Testis (tissue), 2 donors: Measurements from ENCODE around the gene SQSTM1.

Experiments used
- CTCF ChIP-seq, 3 experiments: fragments of 450-650 bp in 2 of 3; fragments of 200-600 bp in 1 of 3; sonication (generic) in 1 of 3; IDR thresholded peaks; one replicate each; pipeline ENCODE4 v1.5.1; 2016 to 2019; ENCODE audit warnings: antibody characterized with exemption in 3 of 3, mild to moderate bottlenecking in 2 of 3, moderate library complexity in 1 of 3
- POLR2A ChIP-seq: fragments of 450-650 bp; IDR thresholded peaks from one replicate; pipeline ENCODE4 v1.6.1; 2017; ENCODE audit warnings: antibody characterized with exemption, mild to moderate bottlenecking, moderate library complexity

DNA sequence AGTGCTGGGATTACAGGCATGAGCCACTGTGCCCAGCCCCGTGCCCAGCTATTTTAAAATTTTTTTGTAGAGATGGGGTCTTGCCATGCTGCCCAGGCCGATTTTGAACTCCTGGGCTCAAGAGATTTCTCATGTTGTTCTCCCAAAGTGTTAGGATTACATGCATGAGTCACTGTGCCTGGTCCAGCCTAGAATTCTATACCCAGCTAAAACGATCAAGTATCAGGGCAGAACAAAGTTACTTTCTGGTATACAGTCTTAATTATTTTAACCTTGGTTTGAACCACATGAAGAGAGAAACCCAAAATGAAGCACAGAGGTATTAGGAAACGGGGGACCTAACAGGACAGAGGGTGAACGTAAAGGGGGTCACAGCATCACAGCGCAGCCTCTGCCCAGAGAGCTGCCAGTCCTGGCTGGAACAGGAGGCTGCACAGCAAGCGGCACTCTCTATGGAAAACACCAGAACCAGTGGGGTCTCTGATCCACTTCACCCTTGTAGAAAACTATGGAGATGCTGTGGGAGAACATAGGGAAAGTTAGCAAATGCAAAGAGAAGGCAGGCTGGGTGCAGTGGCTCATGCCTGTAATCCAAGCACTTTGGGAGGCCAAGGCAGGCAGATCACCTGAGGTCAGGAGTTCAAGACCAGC, 10.2 kb downstream of the SQSTM1 start:
- TF ChIP-seq CTCF (IDR thresholded peaks at IDR 0.05), result no peak
- no peak for TF ChIP-seq POLR2A
